GM12892 (cell line): Measurements from ENCODE around the gene DAB1.

Experiments used
- POLR2A ChIP-seq: IDR thresholded peaks from 2 replicates; pipeline ENCODE4 v1.6.1; 2011; ENCODE audit warnings: low read depth, low read length, control low read depth
- POLR2AphosphoS5 ChIP-seq: IDR thresholded peaks from 2 replicates; pipeline ENCODE4 v1.6.1; 2011; ENCODE audit warnings: low read depth, low read length, control low read depth

DNA sequence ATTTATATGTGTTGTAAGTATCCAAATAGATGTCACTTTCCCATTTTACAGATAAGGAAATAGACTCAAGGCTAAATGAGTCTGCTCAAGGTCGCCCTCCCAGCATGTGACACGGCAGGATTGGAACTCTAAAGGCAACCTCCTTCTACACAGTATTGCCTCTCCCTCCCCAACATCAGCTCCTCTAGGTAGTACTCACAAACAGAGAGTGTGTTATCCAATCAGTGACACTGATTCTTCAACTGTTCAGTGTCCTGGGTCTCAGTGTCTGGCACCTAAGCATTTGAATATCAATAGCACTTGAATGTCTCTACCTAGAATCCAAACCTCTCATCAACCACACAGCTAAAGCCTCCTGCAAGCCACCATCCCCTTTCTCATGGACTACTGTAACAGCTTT is 87.1 kb downstream of the DAB1 start:
- TF ChIP-seq POLR2AphosphoS5 = no peak
- no peak for TF ChIP-seq POLR2A
